ENCODE results near the gene C13orf42. TPM values are rescaled to one million over a fixed set of nuclear protein-coding genes. Genes with fewer than 3 reads are reported as not detected.

Gene C13orf42
- total and polyA plus RNA-seq, 7 donors, result not detected

- no peaks in the 10 kb centered on the region for H3K27me3 ChIP-seq (ENCODE audit: insufficient read depth in 3 of 3, low read length in 2 of 3)
- intact Hi-C loops (cut with DNase I), result no loop called here
- WGBS, 3 donors, result 69 to 75% (median 73%) methylated on average over 4 of the region's 4 CpGs
- no peak overlapping the region for H3K4me3 ChIP-seq
- H3K36me3 ChIP-seq (ENCODE audit: insufficient read depth in 1 of 2, low read depth in 1 of 2), result no peaks in the 10 kb centered on the region
- ATAC-seq (no peak), DNase-seq (no peak)
- no peak overlapping the region for H3K27ac ChIP-seq
- no peaks in the 10 kb centered on the region for H3K9me3 ChIP-seq
- no peaks in the 10 kb centered on the region for H3K4me1 ChIP-seq
- TF ChIP-seq CTCF (IDR thresholded peaks at IDR 0.05), result no peak
Observed at GRCh38 chr13:51097353-51098043, 13.6 kb downstream of the C13orf42 start.

GRCh38 chr13:51096131-51096530 is 14.9 kb downstream of the C13orf42 start:
- no peaks in the 10 kb centered on the region for H3K27me3 ChIP-seq (ENCODE audit: insufficient read depth in 3 of 3, low read length in 2 of 3)
- ATAC-seq (no peak), DNase-seq (no peak)
- intact Hi-C loops (cut with DNase I), result no loop called here
- no peak for TF ChIP-seq CTCF (IDR thresholded peaks at IDR 0.05)
- WGBS, 3 donors, result 80 to 89% (median 89%) methylated on average over 1 of the region's 1 CpG
- no peaks in the 10 kb centered on the region for H3K36me3 ChIP-seq (ENCODE audit: insufficient read depth in 1 of 2, low read depth in 1 of 2)
- H3K27ac ChIP-seq, result no peak overlapping the region
- no peaks in the 10 kb centered on the region for H3K9me3 ChIP-seq
- no peak overlapping the region for H3K4me3 ChIP-seq
- no peaks in the 10 kb centered on the region for H3K4me1 ChIP-seq

GRCh38 chr13:51093574-51093973 is 17.5 kb downstream of the C13orf42 start:
- intact Hi-C loops (cut with DNase I), result no loop called here
- Histone ChIP-seq H3K9me3 (no peaks in the 10 kb centered on the region), H3K27ac (no peak overlapping the region), H3K27me3 (ENCODE audit: insufficient read depth in 3 of 3, low read length in 2 of 3) (no peaks in the 10 kb centered on the region), H3K36me3 (ENCODE audit: insufficient read depth in 1 of 2, low read depth in 1 of 2) (no peaks in the 10 kb centered on the region), H3K4me1 (no peaks in the 10 kb centered on the region), H3K4me3 (no peak overlapping the region)
- no peak for DNase-seq
- WGBS, 3 donors, result 93 to 95% (median 94%) methylated on average over 4 of the region's 4 CpGs
- no peak for ATAC-seq
- no peak for TF ChIP-seq CTCF (IDR thresholded peaks at IDR 0.05)

GRCh38 chr13:51091839-51092238 is 19.2 kb downstream of the C13orf42 start:
- ATAC-seq, result no peak

More at GRCh38 chr13:51091839-51092238, 19.2 kb downstream of the C13orf42 start:
- no peaks in the 10 kb centered on the region for H3K36me3 ChIP-seq (ENCODE audit: insufficient read depth in 1 of 2, low read depth in 1 of 2)
- no peak for TF ChIP-seq CTCF (IDR thresholded peaks at IDR 0.05)
- H3K27me3 ChIP-seq (ENCODE audit: insufficient read depth in 3 of 3, low read length in 2 of 3), result no peaks in the 10 kb centered on the region
- no peak overlapping the region for H3K4me3 ChIP-seq
- H3K27ac ChIP-seq, result no peak overlapping the region
- WGBS, 3 donors, result 72 to 77% (median 75%) methylated on average over 4 of the region's 4 CpGs
- no peaks in the 10 kb centered on the region for H3K4me1 ChIP-seq
- intact Hi-C loops (cut with DNase I), result no loop called here
- no peaks in the 10 kb centered on the region for H3K9me3 ChIP-seq
- DNase-seq, result no peak
